ENCODE results near the gene AKIRIN2.

GRCh38 chr6:87682310-87682709 lies 19.7 kb downstream of the AKIRIN2 start:
- TF ChIP-seq CTCF (IDR thresholded peaks at IDR 0.05; ENCODE audit: poor library complexity) (no peak), EZH2 (IDR thresholded peaks at IDR 0.05; ENCODE audit: borderline replicate concordance) (no peak)
